HEK293 (cell line): ENCODE results near the gene MRPS5.

Source experiments
- CTCF ChIA-PET: fragments of 350-600 bp; formaldehyde crosslinking; extraction: SDS; loops from one replicate; lab custom pipeline; 2021; ENCODE audit warnings: antibody characterized with exemption; lab: Yijun Ruan, JAX
- POLR2A ChIA-PET: fragments of 300-600 bp; formaldehyde crosslinking; extraction: SDS; loops from one replicate; lab custom pipeline; 2020; ENCODE audit warnings: antibody characterized with exemption, inconsistent platforms; lab: Yijun Ruan, JAX
- H3K27ac ChIP-seq: fragments of 200-500 bp; sonication (Bioruptor generic); 2 replicates; pipeline ENCODE4 v1.5.1; 2014; ENCODE audit warnings: low read depth, low read length, control low read depth, inconsistent platforms; ENCODE audit errors: extremely low read depth
- H3K36me3 ChIP-seq, 2 experiments: fragments of 200-500 bp in 1 of 2; sonication (Bioruptor generic) in 1 of 2; 1 replicate in 1 of 2; 2 replicates in 1 of 2; pipeline ENCODE4 v1.5.1; 2014 to 2017; ENCODE audit warnings: inconsistent platforms in 2 of 2, low read length in 2 of 2; ENCODE audit not compliant: control insufficient read depth in 2 of 2, insufficient read depth in 1 of 2
- H3K4me1 ChIP-seq: fragments of 200-500 bp; sonication (Bioruptor generic); 2 replicates; pipeline ENCODE4 v1.5.1; 2014; ENCODE audit warnings: mild to moderate bottlenecking, low read length, inconsistent platforms; ENCODE audit not compliant: control insufficient read depth, insufficient read depth
- H3K4me3 ChIP-seq: 2 replicates; pipeline ENCODE4 v1.5.1; 2011; ENCODE audit warnings: low read depth, mild to moderate bottlenecking, control low read depth, low read length, moderate library complexity
- H3K9me3 ChIP-seq: fragments of 200-500 bp; sonication (Bioruptor generic); 2 replicates; pipeline ENCODE4 v1.5.1; 2014; ENCODE audit warnings: low read depth, low read length, inconsistent platforms; ENCODE audit not compliant: control insufficient read depth, insufficient read depth
- BCL11B ChIP-seq: fragments of 450-650 bp; formaldehyde crosslinking; IDR thresholded peaks from 2 replicates; pipeline ENCODE4 v1.5.1; 2016; ENCODE audit warnings: low read depth, missing biosample characterization, missing genetic modification characterization
- HOXA7 ChIP-seq: sonication (generic); formaldehyde crosslinking; IDR thresholded peaks from 2 replicates; pipeline ENCODE4 v1.8.1; 2022; ENCODE audit warnings: missing genetic modification reagents, borderline replicate concordance
- KLF10 ChIP-seq: fragments of 450-650 bp; IDR thresholded peaks from 2 replicates; pipeline ENCODE4 v1.5.1; 2018; ENCODE audit warnings: missing biosample characterization, mild to moderate bottlenecking, missing genetic modification characterization
- OSR2 ChIP-seq: fragments of 450-650 bp; formaldehyde crosslinking; IDR thresholded peaks from 2 replicates; pipeline ENCODE4 v1.5.1; 2016; ENCODE audit warnings: missing biosample characterization, missing genetic modification characterization
- ZBTB44 ChIP-seq: fragments of 450-650 bp; IDR thresholded peaks from 2 replicates; pipeline ENCODE4 v1.5.1; 2018; ENCODE audit warnings: missing biosample characterization, mild to moderate bottlenecking, missing genetic modification characterization
- ZNF133 ChIP-seq: fragments of 450-650 bp; formaldehyde crosslinking; IDR thresholded peaks from 2 replicates; pipeline ENCODE4 v1.5.1; 2016; ENCODE audit warnings: missing biosample characterization, missing genetic modification characterization
- ZNF16 ChIP-seq: fragments of 450-650 bp; formaldehyde crosslinking; IDR thresholded peaks from 2 replicates; pipeline ENCODE4 v1.5.1; 2016; ENCODE audit warnings: low read depth, missing biosample characterization, missing genetic modification characterization
- ZNF341 ChIP-seq: fragments of 450-650 bp; formaldehyde crosslinking; IDR thresholded peaks from 2 replicates; pipeline ENCODE4; 2016; ENCODE audit warnings: low read depth, missing biosample characterization, missing genetic modification characterization
- ZNF555 ChIP-seq: fragments of 450-650 bp; formaldehyde crosslinking; conservative IDR thresholded peaks from 2 replicates; pipeline ENCODE4 v1.5.1; 2017; ENCODE audit warnings: missing biosample characterization, mild to moderate bottlenecking, missing genetic modification characterization, inconsistent platforms
- ZNF561 ChIP-seq: fragments of 450-650 bp; IDR thresholded peaks from 2 replicates; pipeline ENCODE4 v1.5.1; 2018; ENCODE audit warnings: missing biosample characterization, missing genetic modification characterization, borderline replicate concordance
- ZNF571 ChIP-seq: fragments of 450-650 bp; formaldehyde crosslinking; IDR thresholded peaks from 2 replicates; pipeline ENCODE4 v1.5.0; 2017; ENCODE audit warnings: missing biosample characterization, missing genetic modification characterization
- ZNF658 ChIP-seq: fragments of 450-650 bp; formaldehyde crosslinking; IDR thresholded peaks from 2 replicates; pipeline ENCODE4; 2016; ENCODE audit warnings: missing biosample characterization, missing genetic modification characterization
- ZNF664 ChIP-seq: fragments of 450-650 bp; formaldehyde crosslinking; IDR thresholded peaks from 2 replicates; pipeline ENCODE4 v1.5.1; 2016; ENCODE audit warnings: missing biosample characterization, missing genetic modification characterization
- ZNF670 ChIP-seq: fragments of 450-650 bp; formaldehyde crosslinking; IDR thresholded peaks from 2 replicates; pipeline ENCODE4 v1.5.1; 2016; ENCODE audit warnings: missing biosample characterization, missing genetic modification characterization, low read depth
- ZNF704 ChIP-seq: fragments of 450-650 bp; formaldehyde crosslinking; IDR thresholded peaks from 2 replicates; pipeline ENCODE4 v1.5.1; 2016; ENCODE audit warnings: missing biosample characterization, missing genetic modification characterization
- ZNF792 ChIP-seq: fragments of 450-650 bp; formaldehyde crosslinking; IDR thresholded peaks from 2 replicates; pipeline ENCODE4 v1.5.1; 2016; ENCODE audit warnings: missing biosample characterization, missing genetic modification characterization
- ZSCAN16 ChIP-seq: fragments of 450-650 bp; formaldehyde crosslinking; IDR thresholded peaks from 2 replicates; pipeline ENCODE4 v1.5.1; 2016; ENCODE audit warnings: missing biosample characterization, missing genetic modification characterization
- TF ChIP-seq, protein P1 (sequence below): fragments of 450-650 bp; formaldehyde crosslinking; conservative IDR thresholded peaks from 2 replicates; pipeline ENCODE4 v1.5.1; 2016; ENCODE audit warnings: low read depth, missing biosample characterization, missing genetic modification characterization
- TF ChIP-seq, protein P2 (sequence below): fragments of 450-650 bp; formaldehyde crosslinking; IDR thresholded peaks from 2 replicates; pipeline ENCODE4 v1.5.1; 2017; ENCODE audit warnings: missing biosample characterization, missing genetic modification characterization
- TF ChIP-seq, protein P3 (sequence below): fragments of 450-650 bp; formaldehyde crosslinking; IDR thresholded peaks from 2 replicates; pipeline ENCODE4 v1.5.1; 2016; ENCODE audit warnings: missing biosample characterization, missing genetic modification characterization

MRPS5 gene

DNA sequence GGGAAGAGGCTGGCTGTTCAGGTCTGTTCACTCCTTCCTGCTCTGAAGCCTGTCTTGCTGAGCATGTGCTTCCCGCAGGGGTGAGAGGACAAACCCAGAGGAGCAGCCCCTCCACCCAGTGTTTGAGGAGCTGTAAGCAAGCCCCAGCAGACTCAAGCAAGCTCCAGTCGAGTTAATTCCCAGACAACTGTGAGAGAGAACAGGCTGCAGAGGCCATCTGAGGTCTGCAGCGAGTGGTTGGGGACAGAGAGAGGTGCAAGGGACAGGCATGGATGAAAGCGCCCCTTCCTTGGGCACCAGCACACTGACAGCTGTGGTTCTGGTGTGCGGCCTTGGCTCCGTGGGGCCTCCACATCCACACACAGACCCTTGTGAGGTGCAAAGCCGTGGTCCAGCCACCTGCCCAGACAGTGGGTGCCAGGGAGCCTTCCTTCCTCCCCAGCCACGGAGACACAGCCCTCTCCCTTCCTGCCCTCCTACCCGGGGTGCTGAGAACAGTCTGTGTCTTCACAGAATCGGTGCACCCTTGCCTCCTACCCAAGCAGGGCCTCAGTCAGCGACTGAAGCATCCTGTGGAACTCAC, 59.9 kb downstream of the MRPS5 start (continued):
- TF ChIP-seq, protein P1, sequence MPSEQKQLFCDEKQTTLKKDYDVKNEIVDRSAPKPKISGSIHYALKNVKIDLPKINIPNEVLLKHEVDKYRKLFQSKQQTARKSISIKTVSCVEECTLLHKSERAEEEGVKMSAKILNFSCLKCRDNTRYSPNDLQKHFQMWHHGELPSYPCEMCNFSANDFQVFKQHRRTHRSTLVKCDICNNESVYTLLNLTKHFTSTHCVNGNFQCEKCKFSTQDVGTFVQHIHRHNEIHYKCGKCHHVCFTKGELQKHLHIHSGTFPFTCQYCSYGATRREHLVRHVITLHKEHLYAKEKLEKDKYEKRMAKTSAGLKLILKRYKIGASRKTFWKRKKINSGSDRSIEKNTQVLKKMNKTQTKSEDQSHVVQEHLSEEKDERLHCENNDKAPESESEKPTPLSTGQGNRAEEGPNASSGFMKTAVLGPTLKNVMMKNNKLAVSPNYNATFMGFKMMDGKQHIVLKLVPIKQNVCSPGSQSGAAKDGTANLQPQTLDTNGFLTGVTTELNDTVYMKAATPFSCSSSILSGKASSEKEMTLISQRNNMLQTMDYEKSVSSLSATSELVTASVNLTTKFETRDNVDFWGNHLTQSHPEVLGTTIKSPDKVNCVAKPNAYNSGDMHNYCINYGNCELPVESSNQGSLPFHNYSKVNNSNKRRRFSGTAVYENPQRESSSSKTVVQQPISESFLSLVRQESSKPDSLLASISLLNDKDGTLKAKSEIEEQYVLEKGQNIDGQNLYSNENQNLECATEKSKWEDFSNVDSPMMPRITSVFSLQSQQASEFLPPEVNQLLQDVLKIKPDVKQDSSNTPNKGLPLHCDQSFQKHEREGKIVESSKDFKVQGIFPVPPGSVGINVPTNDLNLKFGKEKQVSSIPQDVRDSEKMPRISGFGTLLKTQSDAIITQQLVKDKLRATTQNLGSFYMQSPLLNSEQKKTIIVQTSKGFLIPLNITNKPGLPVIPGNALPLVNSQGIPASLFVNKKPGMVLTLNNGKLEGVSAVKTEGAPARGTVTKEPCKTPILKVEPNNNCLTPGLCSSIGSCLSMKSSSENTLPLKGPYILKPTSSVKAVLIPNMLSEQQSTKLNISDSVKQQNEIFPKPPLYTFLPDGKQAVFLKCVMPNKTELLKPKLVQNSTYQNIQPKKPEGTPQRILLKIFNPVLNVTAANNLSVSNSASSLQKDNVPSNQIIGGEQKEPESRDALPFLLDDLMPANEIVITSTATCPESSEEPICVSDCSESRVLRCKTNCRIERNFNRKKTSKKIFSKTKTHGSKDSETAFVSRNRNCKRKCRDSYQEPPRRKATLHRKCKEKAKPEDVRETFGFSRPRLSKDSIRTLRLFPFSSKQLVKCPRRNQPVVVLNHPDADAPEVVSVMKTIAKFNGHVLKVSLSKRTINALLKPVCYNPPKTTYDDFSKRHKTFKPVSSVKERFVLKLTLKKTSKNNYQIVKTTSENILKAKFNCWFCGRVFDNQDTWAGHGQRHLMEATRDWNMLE, result no peak
- TF ChIP-seq BCL11B (no peak), ZNF341 (no peak), HOXA7 (CRISPR knock-in tag) (no peak), ZNF133 (tag by site-specific recombination) (no peak), ZNF670 (tag by site-specific recombination) (no peak)

DNA sequence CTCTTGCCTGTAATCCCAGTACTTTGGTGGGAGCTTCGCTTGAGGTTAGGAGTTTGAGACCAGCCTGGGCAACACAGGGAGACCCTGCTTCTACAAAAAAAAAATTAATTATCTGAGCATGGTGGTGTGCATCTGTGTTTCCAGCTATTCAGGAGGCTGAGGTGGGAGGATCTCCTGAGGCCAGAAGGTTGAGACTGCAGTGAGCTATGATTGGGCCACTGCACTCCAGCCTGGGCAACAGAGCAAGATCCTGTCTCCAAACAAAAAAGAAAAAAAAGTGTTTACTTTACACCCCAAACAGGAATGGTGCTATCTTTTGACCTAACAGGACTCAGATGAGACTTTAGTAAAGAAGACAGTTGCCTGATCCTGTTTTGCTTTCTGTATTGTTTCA, 60.5 kb downstream of the MRPS5 start:
- no peaks in the 10 kb centered on the region for H3K36me3 ChIP-seq
- TF ChIP-seq, protein P2, sequence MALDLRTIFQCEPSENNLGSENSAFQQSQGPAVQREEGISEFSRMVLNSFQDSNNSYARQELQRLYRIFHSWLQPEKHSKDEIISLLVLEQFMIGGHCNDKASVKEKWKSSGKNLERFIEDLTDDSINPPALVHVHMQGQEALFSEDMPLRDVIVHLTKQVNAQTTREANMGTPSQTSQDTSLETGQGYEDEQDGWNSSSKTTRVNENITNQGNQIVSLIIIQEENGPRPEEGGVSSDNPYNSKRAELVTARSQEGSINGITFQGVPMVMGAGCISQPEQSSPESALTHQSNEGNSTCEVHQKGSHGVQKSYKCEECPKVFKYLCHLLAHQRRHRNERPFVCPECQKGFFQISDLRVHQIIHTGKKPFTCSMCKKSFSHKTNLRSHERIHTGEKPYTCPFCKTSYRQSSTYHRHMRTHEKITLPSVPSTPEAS (tag by site-specific recombination), result no peak
- TF ChIP-seq ZNF704 (tag by site-specific recombination) (no peak), ZNF792 (tag by site-specific recombination) (no peak), ZNF571 (tag by site-specific recombination) (no peak), ZNF555 (tag by site-specific recombination) (no peak), ZNF664 (tag by site-specific recombination) (no peak), KLF10 (tag by site-specific recombination) (no peak), ZSCAN16 (tag by site-specific recombination) (no peak), ZBTB44 (tag by site-specific recombination) (no peak), ZNF561 (tag by site-specific recombination) (no peak), ZNF658 (tag by site-specific recombination) (no peak), OSR2 (no peak), ZNF16 (tag by site-specific recombination) (no peak)
- TF ChIP-seq, protein P3, sequence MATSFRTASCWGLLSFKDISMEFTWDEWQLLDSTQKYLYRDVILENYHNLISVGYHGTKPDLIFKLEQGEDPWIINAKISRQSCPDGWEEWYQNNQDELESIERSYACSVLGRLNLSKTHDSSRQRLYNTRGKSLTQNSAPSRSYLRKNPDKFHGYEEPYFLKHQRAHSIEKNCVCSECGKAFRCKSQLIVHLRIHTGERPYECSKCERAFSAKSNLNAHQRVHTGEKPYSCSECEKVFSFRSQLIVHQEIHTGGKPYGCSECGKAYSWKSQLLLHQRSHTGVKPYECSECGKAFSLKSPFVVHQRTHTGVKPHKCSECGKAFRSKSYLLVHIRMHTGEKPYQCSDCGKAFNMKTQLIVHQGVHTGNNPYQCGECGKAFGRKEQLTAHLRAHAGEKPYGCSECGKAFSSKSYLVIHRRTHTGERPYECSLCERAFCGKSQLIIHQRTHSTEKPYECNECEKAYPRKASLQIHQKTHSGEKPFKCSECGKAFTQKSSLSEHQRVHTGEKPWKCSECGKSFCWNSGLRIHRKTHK (tag by site-specific recombination), result no peak
- ChIA-PET POLR2A (no interaction called here), CTCF (interaction anchor here (0.8 kb wide), 1 partner anchor 38 kb away, joined by 3 read pairs; no protein-coding TSS in a partner anchor)
- H3K4me3 ChIP-seq, result no peak overlapping the region
- no peak overlapping the region for H3K27ac ChIP-seq
- no peaks in the 10 kb centered on the region for H3K9me3 ChIP-seq
- H3K4me1 ChIP-seq, result no peaks in the 10 kb centered on the region
